NCI-H226 (cell line): Measurements from ENCODE around the gene AFP.
"Not testable (repeated sequence)": the region's sequence is repeated elsewhere in the genome, so short reads cannot be mapped to it uniquely, and the experiment has no call there.

ENCODE experiments used
- DNase-seq: peaks from one replicate; pipeline ENCODE4 v3.0.0-alpha.2; 2015

AFP gene

GRCh38 chr4:73435984-73436383 lies at the start of gene AFP:
TSS of gene AFP (plus strand) at chr4:73436221. CDS start at chr4:73436263, 42 bp downstream.
- no peak for DNase-seq

- DNase-seq = no peak
Observed at GRCh38 chr4:73387552-73387951, 48.5 kb upstream of the AFP start.

- DNase-seq = no peak
Observed at GRCh38 chr4:73388887-73389286, 47.1 kb upstream of the AFP start.

GRCh38 chr4:73389663-73390062 lies 46.4 kb upstream of the AFP start:
- DNase-seq = not testable (repeated sequence)

- DNase-seq = no peak
Observed at GRCh38 chr4:73391774-73392173, 44.2 kb upstream of the AFP start.

GRCh38 chr4:73392936-73393335 lies 43.1 kb upstream of the AFP start:
- DNase-seq = no peak

GRCh38 chr4:73396304-73396703 lies 39.7 kb upstream of the AFP start:
- no peak for DNase-seq

- DNase-seq = no peak
Observed at GRCh38 chr4:73396993-73397972, 38.7 kb upstream of the AFP start.

GRCh38 chr4:73401412-73401811 lies 34.6 kb upstream of the AFP start:
- no peak for DNase-seq

GRCh38 chr4:73404042-73404441 lies 32.0 kb upstream of the AFP start, which contains the start of gene ALB:
TSS of gene ALB (plus strand) at chr4:73404287. CDS start at chr4:73404328, 41 bp downstream.
- no peak for DNase-seq

- no peak for DNase-seq
Observed at GRCh38 chr4:73404457-73404856, 31.6 kb upstream of the AFP start.

GRCh38 chr4:73405138-73405537 lies 30.9 kb upstream of the AFP start:
- no peak for DNase-seq

GRCh38 chr4:73406548-73406875 lies 29.5 kb upstream of the AFP start:
- no peak for DNase-seq

- DNase-seq = no peak
Observed at GRCh38 chr4:73407227-73407673, 28.8 kb upstream of the AFP start.

GRCh38 chr4:73408181-73408867 lies 27.7 kb upstream of the AFP start:
- DNase-seq = no peak

GRCh38 chr4:73409012-73409862 lies 26.8 kb upstream of the AFP start:
- no peak for DNase-seq

GRCh38 chr4:73409978-73410548 lies 26.0 kb upstream of the AFP start:
- no peak for DNase-seq

- no peak for DNase-seq
Observed at GRCh38 chr4:73410916-73411730, 24.9 kb upstream of the AFP start.

GRCh38 chr4:73411731-73412414 lies 24.1 kb upstream of the AFP start:
- DNase-seq = no peak

- no peak for DNase-seq
Observed at GRCh38 chr4:73413294-73413755, 22.7 kb upstream of the AFP start.

GRCh38 chr4:73414936-73415271 lies 21.1 kb upstream of the AFP start:
- no peak for DNase-seq
